Activated gamma-delta T cell (primary cell): ENCODE measurements around the gene VKORC1L1.
"Not testable (repeated sequence)": the region's sequence is repeated elsewhere in the genome, so short reads cannot be mapped to it uniquely, and the experiment has no call there.

Source experiments
- DNase-seq: peaks from one replicate; lab custom pipeline; 2025; lab: John Stamatoyannopoulos, UW
- total RNA-seq, 2 donors: gene quantifications; one replicate each; lab custom pipeline; 2026; lab: John Stamatoyannopoulos, UW

VKORC1L1 gene
- 31.3 to 37.8 reads per million in 2 donors for total RNA-seq

DNA sequence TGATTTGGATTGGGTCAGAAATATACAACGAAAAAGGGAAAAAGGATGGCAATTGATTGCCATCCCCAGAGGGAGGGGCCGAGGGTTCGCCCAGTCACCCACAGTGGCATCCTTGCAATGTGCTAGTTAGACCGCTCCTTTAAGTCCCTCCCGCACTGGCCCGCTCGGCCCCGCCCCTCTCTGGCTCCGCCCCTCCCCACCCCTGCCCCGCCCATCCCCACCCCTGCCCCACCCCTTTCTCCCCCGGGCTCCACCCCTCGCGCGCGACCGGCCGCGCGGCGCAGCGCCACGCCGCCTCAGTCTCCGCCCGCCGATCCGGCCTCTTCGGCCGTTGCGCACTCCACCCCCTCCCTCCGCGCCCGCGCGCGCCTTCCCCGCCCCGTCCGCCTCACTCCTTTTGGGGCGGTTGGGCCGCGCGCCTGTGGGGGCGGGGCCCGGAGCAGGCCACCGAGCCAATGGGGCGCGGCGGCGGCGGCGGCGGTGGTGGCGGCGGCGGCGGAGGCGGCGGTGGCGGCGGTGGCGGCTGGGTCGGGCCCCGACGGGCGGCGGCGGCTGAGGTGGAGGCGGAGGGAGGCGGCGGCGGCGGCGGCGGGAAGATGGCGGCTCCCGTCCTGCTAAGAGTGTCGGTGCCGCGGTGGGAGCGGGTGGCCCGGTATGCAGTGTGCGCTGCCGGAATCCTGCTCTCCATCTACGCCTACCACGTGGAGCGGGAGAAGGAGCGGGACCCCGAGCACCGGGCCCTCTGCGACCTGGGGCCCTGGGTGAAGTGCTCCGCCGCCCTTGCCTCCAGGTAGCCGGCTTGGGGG is at the start of gene VKORC1L1:
Gene VKORC1L1 (plus strand): TSS at position 299 of the 806 bp plus-strand sequence. CDS start 298 bp downstream, at position 597.
- DNase-seq = peak; percentile 96

DNA sequence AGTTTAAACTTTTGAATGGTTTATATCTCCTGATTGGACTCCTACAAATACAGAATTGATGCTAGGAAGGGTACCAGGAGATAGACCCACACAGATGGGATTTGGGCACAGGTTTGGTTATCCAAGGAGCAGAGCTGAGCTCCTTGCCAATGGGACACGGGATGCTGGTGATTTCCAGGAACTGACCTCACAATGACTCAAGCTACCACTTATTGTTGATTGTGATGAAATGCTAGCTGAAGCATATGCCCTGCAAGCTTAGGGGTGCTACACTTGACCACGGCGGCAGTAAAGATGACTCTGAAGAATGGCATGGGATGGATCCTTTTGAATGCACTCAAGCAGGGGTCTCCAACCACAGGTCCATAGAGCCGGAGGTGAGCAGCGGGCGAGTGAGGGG is 45.5 kb upstream of the VKORC1L1 start:
- DNase-seq = no peak

DNA sequence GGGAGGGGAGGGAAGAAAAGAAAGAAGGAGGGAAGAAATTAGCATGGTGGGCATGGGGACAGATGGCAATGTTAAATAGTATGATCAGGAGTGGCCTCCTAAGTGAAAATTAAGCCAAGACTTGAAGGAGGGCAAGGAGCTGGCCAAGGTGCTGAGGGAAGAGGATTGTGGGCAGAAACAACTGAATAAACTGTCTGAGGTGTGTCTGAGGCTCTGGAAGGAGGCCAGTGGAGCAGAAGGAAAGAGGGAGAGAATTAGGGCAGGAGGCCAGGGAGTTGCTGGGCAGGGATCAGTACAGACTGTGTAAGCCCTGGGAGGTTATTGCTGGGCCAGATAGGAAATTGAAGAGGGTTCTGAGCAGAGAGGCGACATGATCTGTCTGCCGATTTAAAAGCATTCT is 40.6 kb upstream of the VKORC1L1 start:
- no peak for DNase-seq

DNA sequence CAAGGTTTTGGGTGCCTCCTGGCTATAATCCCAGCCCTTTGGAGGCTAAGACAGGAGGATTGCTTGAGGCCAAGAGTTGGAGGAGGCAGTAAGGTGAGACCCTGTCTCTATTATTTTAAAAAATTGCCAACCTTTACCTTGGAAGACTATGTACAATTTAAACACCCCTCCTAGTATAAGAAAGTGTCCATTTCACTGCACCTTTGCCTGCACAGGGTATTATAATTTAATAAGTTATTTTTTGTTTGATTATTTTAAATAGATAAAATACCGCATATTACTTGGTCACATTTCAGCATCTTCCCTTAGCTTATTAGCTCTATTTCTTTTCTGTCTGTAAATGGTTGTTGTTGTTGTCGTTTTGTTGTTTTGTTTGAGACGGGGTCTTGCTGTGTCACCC is 36.2 kb upstream of the VKORC1L1 start:
- DNase-seq = not testable (repeated sequence)

DNA sequence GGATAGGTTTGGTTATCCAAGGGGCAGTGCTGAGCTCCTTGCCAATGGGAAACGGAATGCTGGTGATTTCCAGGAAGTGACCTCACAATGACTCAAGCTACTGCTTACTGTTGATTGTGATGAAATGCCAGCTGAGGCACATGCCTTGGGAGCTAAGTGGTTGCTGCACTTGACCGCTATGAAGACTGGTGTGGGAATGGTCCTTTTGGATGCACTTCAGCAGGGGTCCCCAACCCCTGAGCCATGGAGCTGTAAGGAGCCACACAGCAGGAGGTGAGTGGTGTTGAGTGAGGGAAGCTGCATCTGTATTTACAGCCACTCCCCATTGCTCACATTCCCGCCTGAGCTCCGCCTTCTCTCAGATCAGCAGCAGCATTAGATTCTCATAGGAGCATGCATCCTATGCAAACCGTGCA is 35.3 kb upstream of the VKORC1L1 start:
- DNase-seq = not testable (repeated sequence)

DNA sequence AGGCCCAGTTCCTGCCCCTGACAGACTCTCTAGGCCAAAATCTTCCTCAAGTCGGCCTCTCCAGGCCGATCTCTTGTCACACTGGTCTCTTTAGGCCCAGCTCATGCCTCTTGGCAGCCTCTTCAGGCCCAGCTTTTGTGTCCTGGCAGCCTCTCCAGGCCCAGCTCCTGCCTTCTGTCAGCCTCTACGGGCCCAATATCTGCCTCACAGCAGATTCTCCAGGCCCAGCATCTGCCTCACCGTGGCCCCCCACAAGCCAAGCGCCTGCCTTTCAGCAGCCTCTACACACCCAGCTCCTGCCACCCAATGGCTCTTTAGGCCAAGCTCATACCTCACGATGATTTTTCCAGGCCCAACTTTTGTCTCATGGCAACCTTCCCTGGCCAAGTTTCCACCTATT is 33.0 kb upstream of the VKORC1L1 start:
- no peak for DNase-seq

DNA sequence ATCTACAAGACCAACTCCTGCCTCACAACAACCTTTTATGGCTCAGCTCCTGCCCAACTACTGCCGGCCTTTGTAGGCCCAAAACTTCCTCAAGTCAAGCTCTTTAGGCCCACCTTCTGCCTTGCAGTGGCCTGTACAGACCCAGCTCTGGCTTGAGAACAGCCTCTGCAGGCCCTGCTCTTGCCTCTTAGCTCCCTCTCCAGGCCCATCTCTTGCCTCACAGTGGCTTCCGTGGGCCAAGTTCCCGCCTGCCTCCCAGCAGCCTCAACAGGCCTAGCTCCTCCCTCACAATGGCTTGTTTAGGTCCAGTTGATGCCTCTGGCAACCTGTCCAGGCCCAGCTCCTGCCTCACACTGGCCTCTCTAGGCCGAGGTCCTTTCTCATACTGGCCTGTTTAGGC is 32.4 kb upstream of the VKORC1L1 start:
- no peak for DNase-seq

DNA sequence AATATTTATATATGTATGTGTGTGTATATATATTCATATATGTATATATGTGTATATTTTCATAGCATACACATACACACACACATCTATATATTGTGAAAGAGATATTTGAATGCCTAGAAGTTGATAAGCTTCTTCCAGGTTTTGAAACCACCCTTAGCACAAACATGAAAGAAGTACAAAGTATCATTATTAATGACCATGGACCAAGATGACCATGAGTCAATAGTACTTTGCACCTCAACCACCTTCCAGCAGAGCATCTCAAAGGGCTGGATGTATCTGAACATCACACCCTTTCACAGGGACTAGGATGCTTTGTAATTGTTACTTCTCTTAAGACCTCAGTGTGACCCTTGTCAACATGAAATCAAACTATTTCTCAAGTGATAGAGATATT is 29.3 kb upstream of the VKORC1L1 start:
- DNase-seq = not testable (repeated sequence)

DNA sequence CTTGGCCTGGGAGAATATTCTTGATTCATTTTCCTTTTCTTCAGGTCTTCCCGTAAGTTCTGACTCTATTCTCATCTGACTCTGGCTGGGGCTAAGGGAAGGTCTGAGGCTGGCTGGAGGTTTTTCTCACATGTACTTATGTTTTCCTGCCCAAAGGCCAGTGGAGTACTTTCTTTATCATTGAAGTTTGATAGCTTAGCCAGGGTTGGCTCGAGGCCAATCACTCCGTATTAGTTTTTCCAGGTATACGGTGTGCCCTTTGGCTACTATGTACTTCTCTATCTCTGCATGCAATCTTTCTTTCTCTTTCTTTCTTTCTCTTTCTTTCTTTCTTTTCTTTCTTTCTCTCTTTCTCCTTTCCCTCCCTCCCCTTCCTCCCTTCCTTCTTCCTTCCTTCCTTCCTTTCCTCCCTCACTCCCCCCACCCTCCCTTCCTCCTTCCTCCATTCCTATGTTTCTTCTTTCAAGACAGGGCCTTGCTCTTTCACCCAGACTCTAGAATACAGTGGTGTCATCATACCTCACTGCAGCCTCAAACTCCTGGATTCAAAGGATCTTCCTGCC is 26.8 kb upstream of the VKORC1L1 start:
- no peak for DNase-seq

DNA sequence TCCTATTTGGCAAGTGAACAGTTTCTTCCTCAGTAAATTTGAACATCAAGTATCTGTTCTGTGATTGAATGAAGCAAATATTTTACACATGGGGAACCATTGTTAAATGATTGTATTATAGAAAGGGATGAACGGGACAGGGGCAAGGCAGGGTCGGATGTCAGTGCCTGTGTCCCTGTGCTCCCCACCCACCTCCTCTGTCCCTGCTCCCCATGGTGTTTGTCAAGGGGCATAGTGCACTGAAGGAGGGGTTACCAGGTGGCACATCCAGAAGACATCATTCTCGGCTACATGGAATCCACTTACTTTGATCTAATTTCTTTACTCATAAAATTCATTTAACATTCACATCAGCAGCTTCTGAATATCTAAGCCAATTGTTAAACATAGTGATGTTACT is 19.4 kb upstream of the VKORC1L1 start:
- not testable (repeated sequence) for DNase-seq

DNA sequence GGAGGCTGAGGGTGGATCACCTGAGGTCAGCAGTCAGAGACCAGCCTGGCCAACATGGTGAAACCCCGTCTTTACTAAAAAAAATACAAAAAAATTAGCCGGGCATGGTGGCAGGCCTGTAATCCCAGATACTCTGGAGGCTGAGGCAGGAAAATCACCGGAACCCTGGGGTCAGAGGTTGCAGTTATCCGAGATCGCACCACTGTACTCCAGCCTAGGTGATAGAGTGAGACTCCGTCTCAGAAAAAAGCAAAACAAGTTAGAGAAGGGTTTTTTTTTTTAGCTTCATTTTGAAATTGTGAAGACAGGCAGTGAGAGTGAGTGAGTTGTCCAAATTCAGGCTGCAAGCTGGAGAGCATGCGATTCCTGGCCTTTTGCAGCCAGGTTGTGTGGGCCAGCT is 19.0 kb upstream of the VKORC1L1 start:
- DNase-seq = not testable (repeated sequence)

DNA sequence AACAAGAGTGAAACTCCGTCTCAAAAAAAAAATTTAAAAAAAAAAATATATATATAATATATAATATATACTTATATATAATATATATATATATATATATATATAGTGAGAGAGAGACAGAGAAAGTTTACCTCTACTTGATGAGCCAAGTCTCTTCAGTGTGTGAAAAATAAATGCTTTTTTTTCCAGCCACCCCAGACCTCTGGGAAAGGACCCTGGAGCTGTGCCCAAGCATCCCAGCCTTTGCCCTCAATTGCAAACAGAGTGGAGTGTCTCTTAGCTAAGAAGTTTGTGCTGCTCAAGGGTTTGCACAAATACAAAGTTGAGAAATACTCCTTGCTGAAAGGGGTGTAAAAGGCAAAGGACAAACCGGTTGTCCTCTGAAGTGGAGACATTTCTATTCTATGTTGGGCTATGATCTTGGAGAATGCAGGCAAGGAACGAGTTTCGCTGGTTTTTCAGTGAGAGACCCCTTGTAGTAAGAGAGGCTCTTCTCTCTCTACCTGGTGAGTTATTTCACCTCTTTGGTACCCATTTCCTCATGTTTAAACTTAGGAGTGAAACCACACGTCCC is 15.5 kb upstream of the VKORC1L1 start:
- DNase-seq = not testable (repeated sequence)

DNA sequence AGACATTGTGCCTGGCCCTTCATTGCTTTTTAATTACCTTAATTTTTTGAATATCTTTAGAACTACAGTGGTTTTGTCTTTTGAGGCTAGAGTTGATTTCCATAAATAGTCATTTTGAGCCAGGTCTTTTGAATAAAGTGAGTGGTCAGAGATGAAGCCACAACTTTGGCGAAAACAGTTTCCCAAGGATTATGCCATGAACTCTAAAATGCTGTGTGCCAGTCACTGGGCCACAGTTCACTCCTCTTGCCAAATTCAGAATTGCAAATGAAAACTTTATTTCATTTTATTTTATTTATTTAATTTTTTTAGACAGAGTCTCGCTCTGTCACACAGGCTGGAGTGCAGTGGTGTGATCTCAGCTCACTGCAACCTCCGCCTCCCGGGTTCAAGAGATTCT is 14.2 kb upstream of the VKORC1L1 start:
- not testable (repeated sequence) for DNase-seq

DNA sequence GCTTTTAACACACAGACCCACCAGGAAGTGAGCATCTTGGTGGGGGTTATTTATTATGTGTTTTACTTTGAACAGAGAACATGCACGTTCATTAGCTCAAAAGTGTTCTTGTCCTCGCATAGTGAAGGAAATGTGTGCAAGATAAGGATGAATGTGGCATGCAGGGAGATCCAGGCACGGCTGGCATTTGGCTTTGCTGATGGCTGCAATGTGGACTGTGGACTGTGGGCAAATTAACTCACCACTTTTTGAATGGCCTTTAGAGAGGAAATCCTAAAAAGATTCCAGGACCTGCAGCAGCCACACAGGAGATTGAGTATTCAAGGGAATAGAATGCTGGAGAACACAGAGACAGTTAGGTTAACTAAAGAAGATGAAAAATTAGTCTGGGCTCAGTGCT is 6.6 kb upstream of the VKORC1L1 start:
- not testable (repeated sequence) for DNase-seq

DNA sequence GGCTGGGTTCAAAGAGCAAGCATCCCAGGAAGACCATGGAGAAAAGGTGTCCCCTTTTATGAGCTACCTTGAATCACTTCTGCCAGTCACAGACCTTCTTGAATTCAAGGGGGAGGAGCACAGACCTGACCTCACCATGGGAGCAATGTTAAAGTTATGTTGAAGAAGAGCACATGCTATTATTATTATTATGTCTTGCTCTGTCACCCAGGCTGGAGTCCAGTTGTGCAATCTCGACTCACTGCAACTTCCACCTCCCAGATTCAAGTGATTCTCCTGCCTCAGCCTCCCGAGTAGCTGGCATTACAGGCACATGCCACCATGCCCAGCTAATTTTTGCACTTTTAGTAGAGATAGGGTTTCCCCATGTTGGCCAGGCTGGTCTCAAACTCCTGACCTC is 5.2 kb upstream of the VKORC1L1 start:
- not testable (repeated sequence) for DNase-seq

DNA sequence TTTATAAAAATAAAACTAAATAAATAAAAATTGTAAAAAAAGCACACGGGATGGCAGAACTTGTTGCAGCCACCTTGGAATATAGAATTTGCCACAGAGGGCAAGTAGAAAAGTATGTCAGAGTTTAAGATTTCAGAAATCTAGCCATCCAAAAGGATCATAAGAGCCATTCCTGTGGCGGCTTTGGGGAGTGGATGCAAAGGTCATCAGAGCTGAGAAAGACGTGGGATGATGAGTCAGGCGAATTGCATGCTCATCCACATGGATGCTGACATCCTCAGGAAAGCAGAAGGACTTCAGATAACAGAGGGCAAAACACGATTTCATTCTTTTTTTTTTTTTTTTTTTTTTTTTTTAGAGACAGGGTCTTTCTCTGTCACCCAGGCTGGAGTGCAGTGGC is 3.6 kb upstream of the VKORC1L1 start:
- DNase-seq = not testable (repeated sequence)

DNA sequence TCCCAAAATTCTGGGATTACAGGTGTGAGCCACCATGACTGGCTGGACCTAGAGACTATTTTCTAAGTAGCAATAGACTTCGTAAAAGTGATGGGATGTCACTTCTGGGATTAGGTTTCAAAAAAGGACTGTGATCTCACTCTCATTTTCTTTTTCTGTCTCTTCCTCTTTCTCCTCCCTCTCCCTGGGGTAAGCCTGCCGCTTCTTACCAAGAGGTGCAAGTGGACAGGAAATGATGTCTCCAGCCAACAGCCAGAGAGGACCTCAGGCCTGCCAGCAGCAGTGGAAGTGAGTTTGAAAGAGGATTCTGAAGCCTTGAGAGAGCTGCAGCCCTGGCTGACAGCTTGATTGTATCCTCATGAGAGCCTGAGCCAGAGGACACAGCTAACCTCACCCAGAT is 1.4 kb upstream of the VKORC1L1 start:
- not testable (repeated sequence) for DNase-seq

DNA sequence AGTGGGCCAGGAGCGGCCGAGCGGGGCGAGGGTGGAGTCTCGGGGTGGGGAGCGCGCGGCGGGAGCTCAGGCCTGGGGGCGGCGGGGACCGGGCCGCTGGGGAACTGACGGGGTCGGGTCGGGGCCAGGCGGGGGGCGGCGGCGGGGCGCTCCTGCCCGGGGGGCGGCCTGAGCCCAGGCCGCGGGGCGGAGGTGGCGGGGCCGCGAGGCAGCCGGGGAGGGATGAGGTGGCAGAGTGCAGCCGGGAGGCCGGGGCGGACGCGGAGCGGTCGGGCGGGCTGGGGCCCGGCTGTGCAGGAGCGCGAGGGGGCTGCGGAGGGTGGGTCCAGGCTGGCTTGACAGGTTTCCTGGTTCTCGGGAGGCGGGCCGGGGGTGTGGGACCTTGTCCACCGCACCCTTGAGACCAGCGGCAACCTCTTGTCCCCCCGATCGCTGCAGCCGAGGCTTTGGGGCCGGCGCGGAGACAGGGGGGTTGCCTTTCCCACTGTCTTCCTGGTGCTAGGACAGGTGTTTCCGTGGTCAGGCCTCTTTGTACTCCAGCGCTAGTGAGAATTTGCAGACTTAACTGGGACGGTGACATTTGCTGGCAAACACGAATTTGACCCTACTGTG is 814 bp downstream of the VKORC1L1 start:
- DNase-seq = peak; percentile 55

DNA sequence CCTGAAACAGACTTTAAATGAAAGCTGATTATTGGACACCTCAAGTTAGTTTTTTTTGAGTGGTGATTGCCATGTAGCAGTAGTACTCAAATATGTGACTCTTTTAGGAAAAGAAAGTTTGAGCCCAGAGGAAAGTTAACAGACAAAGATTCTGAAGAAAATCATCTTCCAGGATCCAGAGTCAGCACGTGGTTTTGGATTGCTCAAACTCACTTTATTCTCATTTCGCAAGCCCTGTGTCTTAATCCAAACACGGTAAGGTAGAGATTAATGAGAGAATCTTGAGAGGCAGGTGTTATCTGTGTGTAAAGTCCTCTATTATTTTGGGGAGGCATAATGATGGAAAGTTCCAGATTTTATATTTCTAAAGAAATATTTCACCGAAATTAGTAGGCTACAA is 2.8 kb downstream of the VKORC1L1 start:
- DNase-seq = not testable (repeated sequence)

DNA sequence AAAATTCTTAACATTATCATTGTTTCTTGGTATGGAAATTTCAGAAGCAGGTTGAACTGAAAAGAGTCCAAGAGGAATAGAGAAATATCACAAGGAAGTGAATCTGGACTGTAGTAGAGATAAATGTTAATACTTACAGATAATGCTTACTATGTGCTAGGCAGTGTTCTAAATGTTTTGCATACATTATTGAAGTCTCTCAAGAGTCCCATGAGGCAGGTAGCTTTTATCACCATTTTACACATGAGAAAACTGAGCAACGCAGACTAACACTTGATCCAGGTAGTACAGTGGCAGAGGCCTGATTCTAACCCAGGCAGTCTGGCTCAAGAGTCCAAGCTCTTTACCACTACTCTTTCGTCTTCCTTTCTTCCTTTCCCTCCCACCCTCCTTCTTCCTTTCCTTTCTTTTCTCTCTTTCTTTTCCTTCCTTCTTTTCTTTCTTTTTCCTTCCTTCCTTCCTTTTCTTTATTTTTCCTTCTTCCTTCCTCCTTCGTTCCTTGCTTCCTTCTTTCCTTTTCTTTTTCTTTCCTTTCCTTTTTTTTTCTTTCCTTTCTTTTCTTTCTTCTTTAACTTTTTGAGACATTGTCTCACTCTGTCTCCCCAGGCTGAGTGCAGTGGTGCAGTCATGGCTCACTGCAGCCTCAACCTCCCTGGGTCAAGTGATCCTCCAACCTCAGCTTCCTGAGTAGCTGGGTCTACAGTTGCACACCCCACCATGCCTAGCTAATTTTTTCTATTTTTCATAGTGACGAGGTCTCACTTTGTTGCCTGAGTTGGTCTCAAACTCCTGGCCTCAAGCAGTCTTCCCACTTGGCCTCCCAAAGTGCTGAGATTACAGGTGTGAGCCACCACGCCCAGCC is 6.6 kb downstream of the VKORC1L1 start:
- DNase-seq = not testable (repeated sequence)

DNA sequence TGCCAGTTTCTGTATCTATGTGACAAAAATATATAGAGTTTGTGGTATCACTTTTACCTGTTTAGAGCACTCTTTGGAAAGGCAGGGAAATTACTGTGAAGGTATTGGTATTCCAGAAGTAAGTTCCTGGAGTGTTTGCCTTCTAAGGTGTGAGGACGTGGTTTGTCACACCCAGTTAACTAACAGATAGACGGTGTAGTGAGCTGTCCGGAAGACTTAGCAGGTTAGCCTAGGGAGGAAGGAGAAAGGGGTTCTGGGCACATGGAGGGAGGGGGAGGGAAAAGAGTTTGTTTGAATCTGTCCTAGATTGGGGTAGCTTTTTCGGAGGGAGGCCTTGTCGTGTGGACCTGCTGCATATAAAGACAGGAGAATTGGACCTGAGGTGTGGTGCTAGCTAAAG is 7.4 kb downstream of the VKORC1L1 start:
- DNase-seq = not testable (repeated sequence)

DNA sequence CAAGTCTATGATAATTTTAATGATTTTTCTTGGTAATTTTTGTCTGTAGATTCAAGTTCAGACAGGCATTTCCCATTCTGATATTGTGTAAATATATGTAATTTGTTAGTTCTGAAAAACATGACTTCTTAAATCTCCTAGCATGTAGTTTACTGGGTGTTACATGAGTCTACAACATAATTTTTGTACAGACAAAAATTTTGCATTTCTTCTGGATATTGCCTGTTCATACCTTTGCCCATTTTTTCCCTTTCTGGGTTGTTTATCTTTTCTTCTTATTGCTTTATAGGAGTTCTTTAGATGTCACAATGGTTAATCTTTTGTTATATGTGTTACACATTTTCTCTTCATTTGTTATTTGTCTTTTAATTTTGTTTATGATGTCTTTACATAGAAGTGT is 12.1 kb downstream of the VKORC1L1 start:
- DNase-seq = not testable (repeated sequence)
